Neutrophil (primary cell): Measurements from ENCODE around the gene FCHSD1.

Experiments used
- H3K27ac ChIP-seq: fragments of 200-600 bp; sonication (generic); 2 replicates; pipeline ENCODE4 v1.5.1; 2016; ENCODE audit warnings: mild to moderate bottlenecking, moderate library complexity
- H3K27me3 ChIP-seq: fragments of 200-600 bp; sonication (generic); 2 replicates; pipeline ENCODE4 v1.6.0; 2016; ENCODE audit warnings: mild to moderate bottlenecking
- H3K36me3 ChIP-seq: fragments of 200-600 bp; sonication (generic); 2 replicates; pipeline ENCODE4 v1.5.1; 2017
- H3K4me1 ChIP-seq, 2 experiments: fragments of 200-600 bp in 1 of 2; sonication (generic) in 1 of 2; 1 replicate in 1 of 2; 2 replicates in 1 of 2; pipeline versions ENCODE4 v1.5.1 to v1.6.1; 2013 to 2016; ENCODE audit warnings: low read depth in 1 of 2, low read length in 1 of 2, mild to moderate bottlenecking in 1 of 2, moderate library complexity in 1 of 2; ENCODE audit not compliant: control insufficient read depth in 1 of 2, insufficient read depth in 1 of 2
- H3K4me3 ChIP-seq, 2 experiments: fragments of 200-600 bp in 1 of 2; sonication (generic) in 1 of 2; 1 replicate in 1 of 2; 2 replicates in 1 of 2; pipeline ENCODE4 v1.5.1; 2013 to 2016; ENCODE audit warnings: low read depth in 1 of 2, low read length in 1 of 2, mild to moderate bottlenecking in 1 of 2, moderate library complexity in 1 of 2
- H3K9me3 ChIP-seq: fragments of 200-600 bp; sonication (generic); 2 replicates; pipeline ENCODE4 v1.5.1; 2016
- CTCF ChIP-seq: fragments of 200-600 bp; sonication (generic); IDR thresholded peaks from 2 replicates; pipeline ENCODE4 v1.5.1; 2016; ENCODE audit warnings: antibody characterized with exemption

The FCHSD1 gene

GRCh38 chr5:141605523-141606277 is 45.5 kb downstream of the FCHSD1 start:
- H3K36me3 ChIP-seq = no peaks in the 10 kb centered on the region
- H3K27ac ChIP-seq = peak overlapping the region; percentile 87
- peaks cover 96 to 98% of the 10 kb centered on the region in 2 experiments for H3K4me1 ChIP-seq
- H3K9me3 ChIP-seq = no peaks in the 10 kb centered on the region
- peak; percentile 55 for TF ChIP-seq CTCF
- H3K27me3 ChIP-seq = no peaks in the 10 kb centered on the region
- peak overlapping the region; percentile 44 to 45 for H3K4me3 ChIP-seq

- H3K27me3 ChIP-seq = no peaks in the 10 kb centered on the region
- peak overlapping the region; percentile 87 for H3K27ac ChIP-seq
- H3K4me1 ChIP-seq = peaks cover 98% of the 10 kb centered on the region in 2 experiments
- peak overlapping the region; percentile 38 to 45 for H3K4me3 ChIP-seq
- no peaks in the 10 kb centered on the region for H3K9me3 ChIP-seq
- TF ChIP-seq CTCF = no peak
- H3K36me3 ChIP-seq = no peaks in the 10 kb centered on the region
Measured at GRCh38 chr5:141603923-141604717, 47.1 kb downstream of the FCHSD1 start.

- H3K4me1 ChIP-seq = peaks cover 98% of the 10 kb centered on the region in 2 experiments
Measured at GRCh38 chr5:141602606-141603005, 48.6 kb downstream of the FCHSD1 start.

GRCh38 chr5:141598391-141599345 is 52.5 kb downstream of the FCHSD1 start:
- H3K36me3 ChIP-seq = peaks cover 10% of the 10 kb centered on the region
- no peak overlapping the region for H3K4me3 ChIP-seq
- H3K9me3 ChIP-seq = no peaks in the 10 kb centered on the region
- H3K27me3 ChIP-seq = no peaks in the 10 kb centered on the region
- peak overlapping the region; percentile 64 for H3K27ac ChIP-seq
- H3K4me1 ChIP-seq = peaks cover 73 to 75% of the 10 kb centered on the region in 2 experiments
- no peak for TF ChIP-seq CTCF

More at GRCh38 chr5:141602606-141603005, 48.6 kb downstream of the FCHSD1 start:
- Histone ChIP-seq H3K27ac (peak overlapping the region; percentile 87), H3K9me3 (no peaks in the 10 kb centered on the region), H3K36me3 (no peaks in the 10 kb centered on the region), H3K4me3 (no peak overlapping the region), H3K27me3 (no peaks in the 10 kb centered on the region)
- TF ChIP-seq CTCF = no peak

- TF ChIP-seq CTCF = no peak
- H3K36me3 ChIP-seq = peaks cover 10% of the 10 kb centered on the region
- H3K4me3 ChIP-seq = no peak overlapping the region
- peak overlapping the region; percentile 64 for H3K27ac ChIP-seq
- peaks cover 67 to 69% of the 10 kb centered on the region in 2 experiments for H3K4me1 ChIP-seq
- H3K27me3 ChIP-seq = no peaks in the 10 kb centered on the region
- H3K9me3 ChIP-seq = no peaks in the 10 kb centered on the region
Measured at GRCh38 chr5:141597814-141598213, 53.4 kb downstream of the FCHSD1 start.
